ENCODE results near the gene ATOH7.
"Not testable (repeated sequence)": the region's sequence is repeated elsewhere in the genome, so short reads cannot be mapped to it uniquely, and the experiment has no call there.

ATOH7 gene

GRCh38 chr10:68235581-68235980 lies 3.7 kb upstream of the ATOH7 start:
- DNase-seq (ENCODE audit: low read depth) = no peak

- DNase-seq (ENCODE audit: low read depth) = no peak
Measured at GRCh38 chr10:68235111-68235510, 3.2 kb upstream of the ATOH7 start.

- DNase-seq (ENCODE audit: low read depth) = no peak
Measured at GRCh38 chr10:68233046-68233445, 1.1 kb upstream of the ATOH7 start.

GRCh38 chr10:68231106-68231816 lies 652 bp downstream of the ATOH7 start:
- DNase-seq (ENCODE audit: low read depth) = peak; percentile 1

GRCh38 chr10:68230268-68230667 lies 1.6 kb downstream of the ATOH7 start:
- DNase-seq (ENCODE audit: low read depth) = no peak

- DNase-seq (ENCODE audit: low read depth) = no peak
Measured at GRCh38 chr10:68224810-68225209, 7.1 kb downstream of the ATOH7 start.

- no peak for DNase-seq (ENCODE audit: low read depth)
Measured at GRCh38 chr10:68223535-68224165, 8.3 kb downstream of the ATOH7 start.

- DNase-seq (ENCODE audit: low read depth) = no peak
Measured at GRCh38 chr10:68222391-68222790, 9.5 kb downstream of the ATOH7 start.

GRCh38 chr10:68221196-68221595 lies 10.7 kb downstream of the ATOH7 start:
- DNase-seq (ENCODE audit: low read depth) = no peak

- no peak for DNase-seq (ENCODE audit: low read depth)
Measured at GRCh38 chr10:68218786-68219185, 13.1 kb downstream of the ATOH7 start.

GRCh38 chr10:68212721-68213352 lies 19.1 kb downstream of the ATOH7 start:
- no peak for DNase-seq (ENCODE audit: low read depth)

- no peak for DNase-seq (ENCODE audit: low read depth)
Measured at GRCh38 chr10:68211669-68212068, 20.2 kb downstream of the ATOH7 start.

GRCh38 chr10:68208424-68209042 lies 23.4 kb downstream of the ATOH7 start:
- no peak for DNase-seq (ENCODE audit: low read depth)

- no peak for DNase-seq (ENCODE audit: low read depth)
Measured at GRCh38 chr10:68202960-68203353, 29.0 kb downstream of the ATOH7 start.

GRCh38 chr10:68196701-68197100 lies 35.2 kb downstream of the ATOH7 start:
- DNase-seq (ENCODE audit: low read depth) = no peak

- not testable (repeated sequence) for DNase-seq (ENCODE audit: low read depth)
Measured at GRCh38 chr10:68195776-68196175, 36.1 kb downstream of the ATOH7 start.

GRCh38 chr10:68194290-68194689 lies 37.6 kb downstream of the ATOH7 start:
- no peak for DNase-seq (ENCODE audit: low read depth)

- DNase-seq (ENCODE audit: low read depth) = no peak
Measured at GRCh38 chr10:68192113-68192512, 39.8 kb downstream of the ATOH7 start.

- DNase-seq (ENCODE audit: low read depth) = no peak
Measured at GRCh38 chr10:68188835-68189234, 43.1 kb downstream of the ATOH7 start.

GRCh38 chr10:68185085-68185484 lies 46.8 kb downstream of the ATOH7 start:
- DNase-seq (ENCODE audit: low read depth) = no peak

GRCh38 chr10:68184546-68184945 lies 47.4 kb downstream of the ATOH7 start:
- no peak for DNase-seq (ENCODE audit: low read depth)
